Neutrophil (primary cell): Measurements from ENCODE around the gene PTPN14.

Experiments
- H3K27ac ChIP-seq: fragments of 200-600 bp; sonication (generic); 2 replicates; pipeline ENCODE4 v1.5.1; 2016; ENCODE audit warnings: mild to moderate bottlenecking, moderate library complexity
- H3K27me3 ChIP-seq: fragments of 200-600 bp; sonication (generic); 2 replicates; pipeline ENCODE4 v1.6.0; 2016; ENCODE audit warnings: mild to moderate bottlenecking
- H3K36me3 ChIP-seq: fragments of 200-600 bp; sonication (generic); 2 replicates; pipeline ENCODE4 v1.5.1; 2017
- H3K4me1 ChIP-seq, 2 experiments: fragments of 200-600 bp in 1 of 2; sonication (generic) in 1 of 2; 1 replicate in 1 of 2; 2 replicates in 1 of 2; pipeline versions ENCODE4 v1.5.1 to v1.6.1; 2013 to 2016; ENCODE audit warnings: low read depth in 1 of 2, low read length in 1 of 2, mild to moderate bottlenecking in 1 of 2, moderate library complexity in 1 of 2; ENCODE audit not compliant: control insufficient read depth in 1 of 2, insufficient read depth in 1 of 2
- H3K4me3 ChIP-seq, 2 experiments: fragments of 200-600 bp in 1 of 2; sonication (generic) in 1 of 2; 1 replicate in 1 of 2; 2 replicates in 1 of 2; pipeline ENCODE4 v1.5.1; 2013 to 2016; ENCODE audit warnings: low read depth in 1 of 2, low read length in 1 of 2, mild to moderate bottlenecking in 1 of 2, moderate library complexity in 1 of 2
- H3K9me3 ChIP-seq: fragments of 200-600 bp; sonication (generic); 2 replicates; pipeline ENCODE4 v1.5.1; 2016
- TF ChIP-seq, protein P1 (sequence below): fragments of 200-600 bp; sonication (generic); IDR thresholded peaks from 2 replicates; pipeline ENCODE4 v1.5.1; 2016; ENCODE audit warnings: antibody characterized with exemption

Gene PTPN14

DNA sequence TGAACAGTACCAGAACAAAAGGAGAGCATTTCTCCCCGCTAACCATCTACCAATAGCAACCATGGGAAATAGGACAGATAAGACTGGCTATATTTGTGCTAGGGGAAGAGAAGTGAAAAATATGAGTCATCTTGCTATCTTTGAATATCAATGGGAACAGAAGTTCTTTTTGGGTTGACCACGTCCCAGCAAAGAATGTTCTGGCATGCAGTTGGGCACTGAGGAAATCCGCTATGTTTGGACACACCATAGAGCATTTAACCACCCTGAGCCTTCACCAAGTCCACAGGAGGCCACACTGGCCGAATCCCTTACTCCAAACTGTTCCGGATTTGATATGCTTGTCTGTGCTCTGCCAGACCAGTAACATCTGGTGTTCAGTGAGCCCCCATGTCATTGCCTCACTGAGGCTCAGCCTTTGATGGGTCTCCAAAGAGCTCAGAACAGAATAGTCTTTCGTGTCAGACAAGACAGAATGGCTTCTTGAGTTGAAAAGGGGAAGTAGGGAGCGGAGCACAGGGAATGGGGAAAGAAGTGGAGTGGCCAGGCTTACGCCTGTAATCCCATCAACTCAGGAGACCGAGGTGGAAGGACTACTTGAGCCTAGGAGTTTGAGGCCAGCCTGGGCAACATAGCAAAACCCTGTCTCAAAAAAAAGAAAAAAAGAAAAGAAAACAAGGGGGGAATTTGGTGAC lies 189.1 kb downstream of the PTPN14 start:
- TF ChIP-seq, protein P1, sequence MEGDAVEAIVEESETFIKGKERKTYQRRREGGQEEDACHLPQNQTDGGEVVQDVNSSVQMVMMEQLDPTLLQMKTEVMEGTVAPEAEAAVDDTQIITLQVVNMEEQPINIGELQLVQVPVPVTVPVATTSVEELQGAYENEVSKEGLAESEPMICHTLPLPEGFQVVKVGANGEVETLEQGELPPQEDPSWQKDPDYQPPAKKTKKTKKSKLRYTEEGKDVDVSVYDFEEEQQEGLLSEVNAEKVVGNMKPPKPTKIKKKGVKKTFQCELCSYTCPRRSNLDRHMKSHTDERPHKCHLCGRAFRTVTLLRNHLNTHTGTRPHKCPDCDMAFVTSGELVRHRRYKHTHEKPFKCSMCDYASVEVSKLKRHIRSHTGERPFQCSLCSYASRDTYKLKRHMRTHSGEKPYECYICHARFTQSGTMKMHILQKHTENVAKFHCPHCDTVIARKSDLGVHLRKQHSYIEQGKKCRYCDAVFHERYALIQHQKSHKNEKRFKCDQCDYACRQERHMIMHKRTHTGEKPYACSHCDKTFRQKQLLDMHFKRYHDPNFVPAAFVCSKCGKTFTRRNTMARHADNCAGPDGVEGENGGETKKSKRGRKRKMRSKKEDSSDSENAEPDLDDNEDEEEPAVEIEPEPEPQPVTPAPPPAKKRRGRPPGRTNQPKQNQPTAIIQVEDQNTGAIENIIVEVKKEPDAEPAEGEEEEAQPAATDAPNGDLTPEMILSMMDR, result no peak
- H3K27ac ChIP-seq, result no peak overlapping the region
- no peaks in the 10 kb centered on the region for H3K36me3 ChIP-seq
- no peaks in the 10 kb centered on the region for H3K4me1 ChIP-seq
- no peaks in the 10 kb centered on the region for H3K9me3 ChIP-seq
- no peak overlapping the region for H3K4me3 ChIP-seq
- no peaks in the 10 kb centered on the region for H3K27me3 ChIP-seq

DNA sequence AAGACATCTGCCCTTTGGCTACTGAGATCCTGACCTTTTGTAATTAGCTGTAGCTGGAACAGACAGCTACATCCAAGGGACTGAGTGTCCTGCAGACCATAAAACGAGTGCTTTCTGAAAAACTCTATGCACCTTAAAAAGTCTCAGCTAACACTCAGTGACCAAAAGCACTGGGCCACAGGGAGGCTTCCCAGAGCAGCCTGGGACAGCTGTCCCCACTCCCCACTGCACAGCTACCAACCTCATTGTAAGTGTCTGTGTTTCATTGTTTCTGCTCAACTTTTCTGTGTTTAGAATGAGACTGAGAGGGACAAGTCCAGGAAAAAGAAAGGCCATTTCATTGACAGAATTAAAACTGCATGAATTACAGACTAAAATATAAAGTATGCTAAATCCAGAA lies 189.8 kb downstream of the PTPN14 start:
- Histone ChIP-seq H3K4me3 (no peak overlapping the region), H3K4me1 (no peaks in the 10 kb centered on the region), H3K27ac (no peak overlapping the region), H3K27me3 (no peaks in the 10 kb centered on the region), H3K36me3 (no peaks in the 10 kb centered on the region), H3K9me3 (no peaks in the 10 kb centered on the region)
- TF ChIP-seq, protein P1, result no peak

DNA sequence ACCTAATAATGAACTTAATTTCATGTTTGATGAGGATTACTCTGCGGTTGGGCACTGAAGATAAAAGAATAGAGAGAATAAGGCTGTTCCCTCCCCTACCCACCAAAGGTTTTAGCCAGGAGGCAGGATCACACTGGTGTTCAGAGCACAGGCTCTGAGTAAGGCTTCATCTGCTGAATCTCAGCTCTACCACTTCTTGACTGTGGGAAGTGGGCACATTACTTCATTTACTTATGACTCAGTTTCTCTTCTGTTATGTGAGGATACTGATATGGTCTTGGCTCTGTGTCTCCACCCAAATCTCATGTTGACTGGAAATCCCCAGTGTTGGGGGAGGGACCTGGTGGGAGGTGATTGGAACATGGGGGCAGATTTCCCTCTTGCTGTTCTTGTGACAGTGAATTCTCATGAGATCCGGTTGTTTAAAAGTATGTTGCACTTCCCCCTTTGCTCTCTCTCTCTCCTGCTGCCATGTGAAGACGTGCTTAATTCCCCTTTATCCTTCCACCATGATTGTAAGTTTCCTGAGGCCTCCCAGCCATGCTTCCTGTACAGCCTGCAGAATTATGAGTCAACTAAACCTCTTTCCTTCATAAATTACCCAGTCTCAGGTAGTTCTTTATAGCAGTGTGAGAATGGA lies 190.8 kb downstream of the PTPN14 start:
- Histone ChIP-seq H3K4me1 (no peaks in the 10 kb centered on the region), H3K9me3 (no peaks in the 10 kb centered on the region), H3K27me3 (no peaks in the 10 kb centered on the region), H3K4me3 (no peak overlapping the region), H3K36me3 (no peaks in the 10 kb centered on the region), H3K27ac (no peak overlapping the region)
- TF ChIP-seq, protein P1, result no peak

DNA sequence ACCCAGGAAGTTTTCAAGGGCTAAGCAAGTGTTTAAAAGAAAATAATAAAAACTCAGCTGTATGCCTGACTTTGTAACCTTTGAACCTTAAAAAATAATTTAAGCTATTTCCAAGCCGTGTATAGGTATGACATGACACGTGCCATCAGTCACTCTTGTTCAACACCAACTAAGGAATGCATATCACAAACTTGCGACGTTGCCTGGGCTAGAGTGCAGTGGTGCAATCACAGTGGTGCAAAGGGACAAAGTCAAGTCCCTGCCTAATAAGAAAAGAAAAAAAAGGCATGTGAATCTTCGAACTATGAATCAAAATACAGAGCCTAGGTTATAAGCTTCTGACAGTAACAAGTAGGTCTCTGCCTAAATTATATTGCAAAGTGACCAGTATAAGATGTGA lies 191.3 kb downstream of the PTPN14 start:
- H3K27me3 ChIP-seq, result no peaks in the 10 kb centered on the region
- TF ChIP-seq, protein P1, result no peak
- H3K36me3 ChIP-seq, result no peaks in the 10 kb centered on the region

DNA sequence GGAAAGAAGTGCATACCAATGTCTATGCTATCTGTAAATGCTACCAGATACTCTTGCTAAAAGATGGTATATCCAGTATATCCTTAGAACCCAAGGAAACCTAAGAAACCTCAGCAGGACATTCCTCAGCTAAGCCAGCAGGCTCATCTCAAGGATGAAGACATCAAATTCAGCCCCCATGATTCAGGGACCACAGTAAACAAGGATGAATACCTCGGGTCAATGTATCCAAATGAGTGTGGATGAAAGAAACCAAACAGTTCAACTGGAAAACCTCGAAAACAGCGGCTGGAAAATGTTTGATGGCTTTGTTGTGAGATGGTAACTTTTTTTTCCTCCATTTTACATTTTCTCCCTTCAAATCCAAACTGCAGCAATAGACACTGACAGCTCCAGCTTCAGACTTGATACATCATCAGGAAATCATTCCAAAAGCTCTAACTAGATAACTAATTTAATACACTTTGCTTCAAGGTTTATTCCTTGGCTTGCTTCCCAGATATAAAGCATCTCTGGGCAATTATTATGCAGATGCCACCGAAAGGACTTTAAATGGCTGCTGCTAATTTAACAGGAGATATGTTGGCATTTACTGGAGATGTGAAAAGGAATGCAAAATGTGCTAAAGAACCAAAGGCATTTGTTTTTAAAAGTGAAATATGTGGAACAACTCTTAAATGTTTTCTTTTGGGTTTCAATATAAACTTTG lies 196.8 kb downstream of the PTPN14 start:
- no peak overlapping the region for H3K27ac ChIP-seq
- no peaks in the 10 kb centered on the region for H3K4me1 ChIP-seq
- TF ChIP-seq, protein P1, result no peak
- H3K4me3 ChIP-seq, result no peak overlapping the region
- no peaks in the 10 kb centered on the region for H3K27me3 ChIP-seq
- no peaks in the 10 kb centered on the region for H3K36me3 ChIP-seq
- no peaks in the 10 kb centered on the region for H3K9me3 ChIP-seq

More for the DNA sequence above, 191.3 kb downstream of the PTPN14 start:
- no peak overlapping the region for H3K27ac ChIP-seq
- H3K4me1 ChIP-seq, result no peaks in the 10 kb centered on the region
- no peaks in the 10 kb centered on the region for H3K9me3 ChIP-seq
- H3K4me3 ChIP-seq, result no peak overlapping the region
